Adrenal gland (tissue), 5 donors: Measurements from ENCODE around the gene RNF31.

Source experiments
- POLR2A ChIP-seq, 2 donors: fragments of 450-650 bp; IDR thresholded peaks; one replicate each; pipeline ENCODE4 v1.6.1; 2017; ENCODE audit warnings: antibody characterized with exemption in 2 of 2, mild to moderate bottlenecking in 2 of 2, moderate library complexity in 1 of 2
- TF ChIP-seq, protein P1 (sequence below), 6 experiments: fragments of 450-650 bp in 4 of 6; fragments of 200-600 bp in 2 of 6; sonication (generic) in 1 of 6; IDR thresholded peaks; 1 replicate in 5 of 6; 2 replicates in 1 of 6; pipeline versions ENCODE4 v1.5.1 to v1.8.0; 2016 to 2021; ENCODE audit warnings: antibody characterized with exemption in 6 of 6, mild to moderate bottlenecking in 2 of 6, moderate library complexity in 1 of 6
- donor health status: DM: no; HTN: no; CAD: no.

- TF ChIP-seq, protein P1, sequence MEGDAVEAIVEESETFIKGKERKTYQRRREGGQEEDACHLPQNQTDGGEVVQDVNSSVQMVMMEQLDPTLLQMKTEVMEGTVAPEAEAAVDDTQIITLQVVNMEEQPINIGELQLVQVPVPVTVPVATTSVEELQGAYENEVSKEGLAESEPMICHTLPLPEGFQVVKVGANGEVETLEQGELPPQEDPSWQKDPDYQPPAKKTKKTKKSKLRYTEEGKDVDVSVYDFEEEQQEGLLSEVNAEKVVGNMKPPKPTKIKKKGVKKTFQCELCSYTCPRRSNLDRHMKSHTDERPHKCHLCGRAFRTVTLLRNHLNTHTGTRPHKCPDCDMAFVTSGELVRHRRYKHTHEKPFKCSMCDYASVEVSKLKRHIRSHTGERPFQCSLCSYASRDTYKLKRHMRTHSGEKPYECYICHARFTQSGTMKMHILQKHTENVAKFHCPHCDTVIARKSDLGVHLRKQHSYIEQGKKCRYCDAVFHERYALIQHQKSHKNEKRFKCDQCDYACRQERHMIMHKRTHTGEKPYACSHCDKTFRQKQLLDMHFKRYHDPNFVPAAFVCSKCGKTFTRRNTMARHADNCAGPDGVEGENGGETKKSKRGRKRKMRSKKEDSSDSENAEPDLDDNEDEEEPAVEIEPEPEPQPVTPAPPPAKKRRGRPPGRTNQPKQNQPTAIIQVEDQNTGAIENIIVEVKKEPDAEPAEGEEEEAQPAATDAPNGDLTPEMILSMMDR (IDR thresholded peaks at IDR 0.05) = no peak
- no peak for TF ChIP-seq POLR2A (IDR thresholded peaks at IDR 0.05)
These were observed 60.3 kb downstream of the RNF31 start for GRCh38 chr14:24207625-24208024.
